Measurements from ENCODE around the gene EFEMP2.

Gene EFEMP2

DNA sequence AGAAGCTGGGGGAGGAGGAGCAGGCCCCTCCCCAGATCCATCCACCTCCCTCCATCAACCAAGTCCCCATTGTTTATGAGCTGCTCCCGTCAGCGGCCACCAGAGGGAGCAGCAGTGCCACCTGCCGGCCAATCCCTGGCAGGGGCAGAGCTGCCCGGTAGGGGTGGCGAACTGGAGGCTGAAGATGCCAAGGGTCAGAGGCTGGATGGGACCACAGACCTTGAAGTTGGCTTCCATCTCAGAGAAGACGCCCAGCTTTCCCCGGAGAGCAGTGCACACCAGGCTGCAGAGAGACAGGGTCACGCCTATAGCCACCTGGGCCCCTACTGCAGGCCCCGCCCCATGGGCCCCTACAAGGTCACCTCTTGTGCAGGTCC, 12.1 kb upstream of the EFEMP2 start:
- no peak for FAIRE-seq

GRCh38 chr11:65883786-65884715, 11.5 kb upstream of the EFEMP2 start:
- FAIRE-seq = no peak

DNA sequence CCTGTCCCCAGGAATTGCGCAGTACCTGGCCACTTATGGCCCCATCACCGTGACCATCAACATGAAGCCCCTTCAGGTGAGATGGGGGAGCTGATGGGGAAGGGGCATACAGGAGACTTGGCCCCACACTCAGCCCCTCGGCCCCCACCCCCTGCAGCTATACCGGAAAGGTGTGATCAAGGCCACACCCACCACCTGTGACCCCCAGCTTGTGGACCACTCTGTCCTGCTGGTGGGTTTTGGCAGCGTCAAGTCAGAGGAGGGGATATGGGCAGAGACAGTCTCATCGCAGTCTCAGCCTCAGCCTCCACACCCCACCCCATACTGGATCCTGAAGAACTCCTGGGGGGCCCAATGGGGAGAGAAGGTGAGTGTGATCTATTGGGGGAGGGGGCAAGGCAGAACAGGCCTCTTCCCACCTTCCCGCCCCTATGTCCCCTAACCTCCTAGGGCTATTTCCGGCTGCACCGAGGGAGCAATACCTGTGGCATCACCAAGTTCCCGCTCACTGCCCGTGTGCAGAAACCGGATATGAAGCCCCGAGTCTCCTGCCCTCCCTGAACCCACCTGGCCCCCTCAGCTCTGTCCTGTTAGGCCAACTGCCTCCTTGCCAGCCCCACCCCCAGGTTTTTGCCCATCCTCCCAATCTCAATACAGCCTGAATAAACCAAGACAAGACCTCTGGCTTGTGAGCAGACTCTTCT, 10.6 kb upstream of the EFEMP2 start:
- FAIRE-seq = no peak

GRCh38 chr11:65882120-65883057, 9.8 kb upstream of the EFEMP2 start:
- no peak for FAIRE-seq

DNA sequence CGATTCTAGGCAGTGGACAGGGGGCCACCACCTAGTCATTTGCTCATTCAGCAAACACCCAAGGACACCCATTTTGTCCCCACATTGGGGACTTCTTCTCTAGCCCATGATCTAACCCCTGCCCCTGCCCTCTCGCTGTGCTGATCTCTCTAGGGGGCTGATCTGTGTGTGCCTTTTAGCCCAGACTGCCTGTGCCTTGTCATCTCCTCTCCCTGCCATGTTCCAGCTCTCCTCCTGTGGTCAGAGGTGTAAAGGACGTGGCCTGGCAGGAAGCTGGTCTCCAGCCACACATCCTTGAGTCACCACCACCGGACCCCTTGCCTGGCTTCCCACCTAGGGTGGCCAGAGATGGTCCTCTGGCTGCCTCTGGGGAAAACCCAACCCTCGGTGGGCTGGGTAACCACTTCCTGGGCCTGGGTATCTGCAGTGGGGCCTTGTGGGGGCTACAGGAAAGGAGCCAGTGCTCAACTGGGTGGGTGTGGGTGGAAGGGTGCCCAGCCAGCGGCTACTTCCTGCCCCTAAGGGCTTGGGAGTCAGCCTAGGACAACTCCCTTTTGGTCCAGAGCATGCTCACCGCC, 8.3 kb upstream of the EFEMP2 start:
- FAIRE-seq = no peak

DNA sequence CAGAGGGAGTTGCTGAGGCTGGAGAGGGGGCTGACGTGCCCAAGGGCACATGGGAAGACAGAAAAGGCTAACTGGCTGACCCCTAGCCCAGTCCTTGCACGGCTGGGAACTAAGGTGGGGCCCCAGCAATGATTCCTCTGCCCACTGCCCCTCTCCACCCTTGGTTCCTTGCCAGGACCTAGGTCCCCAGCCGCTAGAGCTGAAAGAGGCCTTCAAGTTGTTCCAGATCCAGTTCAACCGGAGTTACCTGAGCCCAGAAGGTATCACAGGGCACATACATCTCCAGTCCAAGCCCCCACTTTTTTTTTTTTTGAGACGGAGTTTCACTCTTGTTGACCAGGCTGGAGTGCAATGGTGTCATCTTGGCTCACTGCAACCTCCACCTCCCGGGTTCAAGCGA, 7.4 kb upstream of the EFEMP2 start:
- FAIRE-seq = no peak

GRCh38 chr11:65879617-65880016, 7.0 kb upstream of the EFEMP2 start, which contains the start of gene CTSW:
CTSW (plus strand) TSS chr11:65879837; CDS start chr11:65879855, 18 bp downstream.
- FAIRE-seq = no peak

GRCh38 chr11:65873318-65874156, 937 bp upstream of the EFEMP2 start:
- FAIRE-seq = peak; percentile 80

DNA sequence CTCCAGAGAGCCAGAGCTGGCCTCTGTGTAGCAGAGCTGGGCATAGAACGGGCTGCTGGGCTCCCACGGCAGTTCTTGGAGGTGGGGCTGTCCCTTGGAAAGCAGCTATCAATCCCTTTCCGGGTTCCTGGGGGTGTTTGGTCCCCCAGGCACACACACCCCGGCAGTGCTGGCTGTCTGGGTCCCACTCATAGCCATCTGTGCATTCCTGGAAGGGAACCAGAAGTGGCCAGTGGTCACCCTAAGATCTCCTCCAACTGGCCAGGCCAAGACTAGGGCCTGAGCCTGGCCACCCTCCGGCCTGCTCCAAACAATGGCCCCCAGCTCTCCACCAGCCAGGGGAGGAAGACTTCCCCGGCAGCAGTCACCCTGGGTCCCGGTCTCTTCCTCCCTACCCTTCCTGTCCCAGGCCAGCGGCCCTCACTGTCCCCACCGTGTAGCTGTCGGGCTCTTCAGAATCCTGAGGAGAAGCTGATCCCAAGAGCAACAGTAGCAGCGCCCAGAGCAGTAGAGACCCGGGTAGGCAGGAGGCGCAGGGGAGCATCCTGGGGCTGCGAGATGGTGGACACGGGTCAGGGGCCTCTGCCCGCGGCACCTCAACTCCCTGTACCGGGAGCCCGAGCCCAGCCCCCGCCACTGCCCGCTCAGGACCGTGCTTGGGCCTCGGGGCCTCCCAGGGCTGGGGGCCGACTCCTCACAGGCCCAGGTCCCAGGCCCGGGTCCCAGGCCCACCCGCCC, 620 bp downstream of the EFEMP2 start:
- no peak for FAIRE-seq

DNA sequence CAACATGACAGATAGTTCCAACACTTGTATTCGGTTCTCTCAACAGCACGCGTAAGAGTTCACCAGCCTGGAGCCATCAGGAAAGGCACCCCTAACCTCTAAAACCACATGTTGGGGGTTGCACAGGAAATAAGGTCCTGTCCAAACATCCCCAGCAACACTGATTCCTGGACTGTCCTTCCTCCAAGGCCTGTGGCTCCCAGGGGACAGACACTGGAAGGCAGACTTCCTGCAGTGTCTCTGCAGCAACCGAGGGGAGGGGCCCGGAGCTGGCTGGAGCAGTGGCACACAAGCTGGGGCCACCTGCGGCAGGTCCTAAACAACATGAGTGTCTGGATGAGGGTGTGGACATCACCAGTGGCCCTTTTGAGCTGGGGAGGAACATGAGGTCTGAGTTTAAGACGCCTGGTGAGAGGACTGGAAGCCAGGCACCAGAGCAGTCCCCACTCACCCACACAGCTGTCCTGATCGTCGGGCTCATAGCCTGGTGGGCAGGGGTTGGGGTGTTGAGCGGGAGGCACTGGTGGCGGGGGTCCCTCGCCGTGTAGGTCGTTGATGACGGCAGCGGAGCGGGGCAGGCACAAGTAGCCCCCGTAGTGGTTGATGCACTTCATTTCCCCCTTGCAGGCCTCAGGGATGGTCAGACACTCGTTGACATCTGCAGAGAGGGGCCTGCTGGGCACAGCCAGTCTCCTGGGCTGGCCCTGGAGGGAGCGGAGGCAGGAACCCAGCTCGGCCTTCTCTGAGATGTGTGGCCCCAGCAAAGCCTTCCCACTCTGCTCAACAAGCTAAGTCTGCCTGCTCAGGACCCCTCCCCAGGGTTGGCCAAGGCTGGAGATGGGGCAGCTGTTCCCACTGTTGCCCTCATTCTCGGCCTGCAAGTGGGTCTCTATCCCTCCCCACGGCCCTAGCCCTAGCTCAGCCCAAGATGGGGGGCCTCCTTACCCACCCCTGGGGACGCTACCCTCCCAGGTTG, 1.6 kb downstream of the EFEMP2 start:
- no peak for FAIRE-seq

DNA sequence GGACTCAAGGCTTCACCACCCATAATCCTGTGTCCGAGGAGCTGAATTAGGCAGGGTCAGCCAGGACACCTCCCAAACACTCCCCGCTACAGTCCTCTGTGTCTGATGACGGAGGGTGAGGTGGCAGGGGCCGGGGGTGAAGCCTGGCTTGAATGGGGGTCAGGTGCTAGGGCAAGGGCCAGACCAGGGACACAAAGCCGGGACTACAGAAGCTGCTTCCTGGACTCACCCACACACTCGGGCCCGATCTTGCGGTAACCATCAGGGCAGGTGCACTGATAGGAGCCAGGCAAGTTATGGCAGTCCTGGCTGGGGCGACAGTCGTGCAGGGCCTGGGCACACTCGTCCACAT, 2.3 kb downstream of the EFEMP2 start:
- no peak for FAIRE-seq

- FAIRE-seq = no peak
Observed at GRCh38 chr11:65869643-65870306, 2.8 kb downstream of the EFEMP2 start.

DNA sequence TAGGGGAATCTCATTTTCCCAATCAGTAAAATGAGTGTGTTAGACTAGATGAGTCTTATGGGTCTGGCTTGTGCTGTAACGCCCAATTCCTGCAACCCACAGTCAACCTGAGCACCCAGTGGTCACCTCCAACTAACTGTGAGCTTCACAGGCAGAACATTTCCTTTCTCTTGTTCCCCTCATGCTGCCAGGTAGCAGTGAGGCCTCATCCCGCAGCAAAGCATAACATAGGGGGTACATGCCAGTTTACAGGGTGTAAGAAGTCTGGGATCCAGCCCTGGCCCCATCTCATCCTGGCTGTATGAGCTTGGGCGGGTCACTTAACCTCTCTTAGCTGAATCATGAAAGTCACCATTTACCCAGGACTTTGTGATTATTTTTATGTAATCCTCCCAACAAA, 3.7 kb downstream of the EFEMP2 start:
- FAIRE-seq = no peak

DNA sequence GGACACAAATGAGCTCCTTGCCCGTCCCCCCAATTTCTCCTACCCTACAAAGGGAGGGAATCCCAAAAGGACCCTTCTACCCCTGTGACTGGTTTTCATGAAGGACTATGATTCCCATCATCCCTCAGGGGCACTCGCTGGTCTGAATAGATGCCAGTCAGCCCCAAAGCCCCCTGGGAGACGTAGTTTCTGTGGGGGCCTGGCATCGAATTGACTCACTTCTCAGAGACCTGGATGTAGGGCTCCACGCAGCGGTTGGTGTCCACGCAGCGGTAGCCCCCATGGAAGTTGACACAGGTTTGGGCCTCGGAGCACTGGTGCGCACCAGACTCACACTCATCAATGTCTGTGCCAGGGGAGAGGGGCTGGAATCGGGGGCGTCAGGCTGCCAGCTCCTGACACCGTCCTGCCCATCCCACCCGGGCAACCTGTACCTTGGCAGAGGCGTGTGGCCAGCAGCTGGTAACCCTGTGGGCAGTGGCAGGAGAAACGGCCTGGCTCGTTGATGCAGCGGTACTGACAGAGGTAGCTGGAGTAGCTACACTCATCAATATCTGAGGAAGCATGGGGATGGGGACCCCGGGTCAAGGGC, 4.4 kb downstream of the EFEMP2 start:
- no peak for FAIRE-seq

- FAIRE-seq = no peak
Observed at GRCh38 chr11:65867284-65868071, 5.1 kb downstream of the EFEMP2 start.

DNA sequence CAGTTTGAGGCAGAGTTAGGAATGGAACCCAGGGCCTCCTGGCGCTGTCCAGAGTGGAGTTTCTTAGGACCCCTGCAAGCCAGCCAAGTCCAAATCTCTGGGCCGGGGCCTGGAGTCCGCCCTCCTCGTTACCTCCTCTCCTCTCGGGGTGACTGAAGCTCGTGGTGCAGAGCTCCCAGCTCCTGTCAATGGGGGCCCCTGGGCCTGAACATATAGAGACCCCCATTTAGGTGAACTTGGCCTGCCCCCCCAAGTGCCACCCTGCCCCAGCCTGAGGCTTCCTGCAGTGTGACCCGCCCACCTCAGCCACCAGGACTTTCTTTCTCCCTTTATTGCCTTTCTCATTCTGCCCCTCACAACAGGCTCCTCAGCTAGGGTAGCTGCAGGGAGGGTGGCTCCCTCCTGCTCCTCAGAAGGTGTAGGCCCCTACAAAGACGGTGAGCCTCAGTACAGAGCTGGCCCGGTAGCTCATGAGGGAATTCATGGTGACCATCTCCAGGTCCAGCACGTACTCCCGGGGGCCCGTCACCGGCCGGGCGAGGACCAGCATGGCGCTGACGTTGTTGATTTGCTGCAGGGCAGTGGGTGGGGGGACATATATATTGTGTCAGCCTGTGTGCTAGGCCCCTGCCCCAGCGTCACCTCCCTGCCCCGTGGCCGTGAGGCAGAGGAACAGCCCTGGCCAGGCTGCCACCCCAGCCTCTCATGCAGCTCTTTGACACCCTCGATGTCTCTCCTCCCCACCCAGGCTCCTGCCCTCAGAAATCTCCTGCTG, 5.9 kb downstream of the EFEMP2 start:
- no peak for FAIRE-seq

All from endometrium (tissue), 2 donors.